HepG2 (cell line): ENCODE measurements around the gene CKAP2. TPM values are rescaled to one million over a fixed set of nuclear protein-coding genes. Genes with fewer than 3 reads are reported as not detected.

Source experiments
- AKNA ChIP-seq: sonication (generic); formaldehyde crosslinking; IDR thresholded peaks from 2 replicates; pipeline ENCODE4 v1.4.0; 2020; ENCODE audit warnings: missing genetic modification reagents, borderline replicate concordance
- ASH2L ChIP-seq: fragments of 300-600, 200-600 bp; sonication (generic); IDR thresholded peaks from 2 replicates; pipeline ENCODE4 v1.7.0; 2017; ENCODE audit warnings: low read depth, mild to moderate bottlenecking, moderate library complexity, mixed read lengths, low read length; ENCODE audit not compliant: insufficient read length
- BRD4 ChIP-seq: sonication (generic); formaldehyde crosslinking; IDR thresholded peaks from 2 replicates; pipeline ENCODE4 v1.4.0; 2020; ENCODE audit warnings: missing genetic modification reagents
- FOXA1 ChIP-seq, 2 experiments: fragments of 450-650 bp in 1 of 2; sonication (generic) in 1 of 2; formaldehyde crosslinking in 1 of 2; IDR thresholded peaks; 2 replicates each; pipeline versions ENCODE4 v1.4.0 to v1.6.1; 2016 to 2020; ENCODE audit warnings: missing genetic modification reagents in 1 of 2
- HNF1A ChIP-seq, 2 experiments: sonication (generic) in 1 of 2; formaldehyde crosslinking in 1 of 2; IDR thresholded peaks; 2 replicates each; pipeline versions ENCODE4 v1.4.0 to v1.6.1; 2016 to 2020; ENCODE audit warnings: borderline replicate concordance in 1 of 2, low read depth in 1 of 2, mild to moderate bottlenecking in 1 of 2, missing genetic modification reagents in 1 of 2
- HOXA9 ChIP-seq: sonication (generic); formaldehyde crosslinking; IDR thresholded peaks from 2 replicates; pipeline ENCODE4 v1.8.1; 2022; ENCODE audit warnings: missing genetic modification reagents, mild to moderate bottlenecking, moderate library complexity, borderline replicate concordance
- KLF11 ChIP-seq: IDR thresholded peaks from 2 replicates; pipeline ENCODE4 v1.6.1; 2016; ENCODE audit warnings: missing compliant biosample characterization
- MTF2 ChIP-seq: sonication (generic); formaldehyde crosslinking; IDR thresholded peaks from 2 replicates; pipeline ENCODE4 v1.5.0; 2020; ENCODE audit warnings: missing genetic modification reagents, borderline replicate concordance
- RARA ChIP-seq: IDR thresholded peaks from 2 replicates; pipeline ENCODE4 v1.6.1; 2016; ENCODE audit warnings: missing genetic modification reagents, missing compliant biosample characterization
- SMC3 ChIP-seq: IDR thresholded peaks from 2 replicates; pipeline ENCODE4 v1.6.1; 2011; ENCODE audit warnings: low read length, improper control_type of control experiment
- SSRP1 ChIP-seq: IDR thresholded peaks from 2 replicates; pipeline ENCODE4 v1.6.1; 2016; ENCODE audit warnings: control low read depth
- ZBTB26 ChIP-seq: IDR thresholded peaks from 2 replicates; pipeline ENCODE4 v1.6.1; 2016; ENCODE audit warnings: missing compliant biosample characterization, missing genetic modification reagents, borderline replicate concordance
- ZMAT5 ChIP-seq: sonication (generic); formaldehyde crosslinking; IDR thresholded peaks from 2 replicates; pipeline ENCODE4 v1.5.0; 2020; ENCODE audit warnings: mild to moderate bottlenecking, low read depth, missing genetic modification reagents, borderline replicate concordance
- ZNF235 ChIP-seq: sonication (generic); formaldehyde crosslinking; IDR thresholded peaks from 2 replicates; pipeline ENCODE4 v1.8.1; 2023; ENCODE audit warnings: mild to moderate bottlenecking, missing genetic modification reagents, borderline replicate concordance
- polyA plus RNA-seq, 8 experiments: library from polyadenylated mRNA; depleted of rRNA in 3 of 8; stranded (reverse) in 7 of 8; unstranded in 1 of 8; fragments of >200 nt; fragmentation: Illumina TruSeq in 4 of 8; extraction: Trizol in 4 of 8; gene quantifications; 2 replicates each; pipeline versions ENCODE4 v1.2.1 to v1.2.3, GENCODE V29; 2011 to 2016; ENCODE audit warnings: low read depth in 4 of 8, missing spikeins in 1 of 8, mixed read lengths in 1 of 8; ENCODE audit not compliant: insufficient read depth in 1 of 8
- total RNA-seq, 5 experiments: library from RNA; depleted of rRNA; stranded (reverse); fragments of >200 nt; fragmentation: Illumina TruSeq; extraction: Trizol; gene quantifications; 2 replicates each; pipeline ENCODE4 v1.2.3, GENCODE V29; 2016; ENCODE audit warnings: low read depth in 1 of 5

Gene CKAP2
- total and polyA plus RNA-seq, 2 of the 13 experiments (the other 11 are each of a cell fraction or from before 2014, with no cell fraction given): 6.7 to 40.3 TPM

- TF ChIP-seq HNF1A (IDR thresholded peaks at IDR 0.05; ENCODE audit: low read depth) (no peak), HNF1A (CRISPR knock-in tag; IDR thresholded peaks at IDR 0.05; ENCODE audit: borderline replicate concordance) (peak; percentile 27), AKNA (CRISPR knock-in tag) (no peak), BRD4 (CRISPR knock-in tag) (peak; percentile 67; the same call in 1 of the 2 replicates), RARA (CRISPR knock-in tag) (peak; percentile 36; the same call in 1 of the 2 replicates), MTF2 (CRISPR knock-in tag) (peak; percentile 45; the same call in 1 of the 2 replicates), SSRP1 (peak; percentile 83; the same call in 1 of the 2 replicates), ZBTB26 (CRISPR knock-in tag) (no peak), SMC3 (peak; percentile 30; the same call in 1 of the 2 replicates), ZMAT5 (CRISPR knock-in tag) (no peak), ASH2L (peak; percentile 96), FOXA1 (IDR thresholded peaks at IDR 0.05) (no peak), FOXA1 (CRISPR knock-in tag; IDR thresholded peaks at IDR 0.05) (peak; percentile 32), HOXA9 (CRISPR knock-in tag) (no peak; the same call in 1 of the 2 replicates), KLF11 (CRISPR knock-in tag) (no peak), ZNF235 (CRISPR knock-in tag) (peak; percentile 86)
These were observed 5.1 kb upstream of the CKAP2 start, which contains the start of gene VPS36 (continued) for GRCh38 chr13:52450012-52450792.
